HG03095 (cell line): ENCODE results near the gene SEC14L6.

Experiments used
- ATAC-seq: cut with Tn5 transposase; IDR thresholded peaks from one replicate; pipeline ENCODE4 v1.9.1; 2021; ENCODE audit warnings: moderate library complexity; ENCODE audit not compliant: unreplicated experiment

The SEC14L6 gene

DNA sequence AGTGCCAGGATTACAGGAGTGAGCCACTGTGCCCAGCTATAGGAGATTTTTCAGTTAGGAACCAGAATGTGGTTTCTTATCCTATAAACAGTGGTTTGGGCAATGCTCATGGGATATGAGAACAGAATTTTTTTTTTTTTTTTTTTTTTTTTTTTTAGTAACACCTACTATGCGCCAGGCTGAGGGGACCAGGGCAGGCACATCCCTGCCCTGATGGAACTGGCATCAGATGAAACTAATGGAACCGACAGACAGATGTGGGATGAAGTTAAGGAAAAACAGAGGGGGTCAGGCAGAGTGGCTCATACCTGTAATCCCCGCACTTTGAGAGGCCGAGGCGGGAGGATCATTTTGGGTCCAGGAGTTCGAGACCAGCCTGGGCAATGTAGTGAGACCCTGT is 45.9 kb downstream of the SEC14L6 start:
- ATAC-seq, result no peak

DNA sequence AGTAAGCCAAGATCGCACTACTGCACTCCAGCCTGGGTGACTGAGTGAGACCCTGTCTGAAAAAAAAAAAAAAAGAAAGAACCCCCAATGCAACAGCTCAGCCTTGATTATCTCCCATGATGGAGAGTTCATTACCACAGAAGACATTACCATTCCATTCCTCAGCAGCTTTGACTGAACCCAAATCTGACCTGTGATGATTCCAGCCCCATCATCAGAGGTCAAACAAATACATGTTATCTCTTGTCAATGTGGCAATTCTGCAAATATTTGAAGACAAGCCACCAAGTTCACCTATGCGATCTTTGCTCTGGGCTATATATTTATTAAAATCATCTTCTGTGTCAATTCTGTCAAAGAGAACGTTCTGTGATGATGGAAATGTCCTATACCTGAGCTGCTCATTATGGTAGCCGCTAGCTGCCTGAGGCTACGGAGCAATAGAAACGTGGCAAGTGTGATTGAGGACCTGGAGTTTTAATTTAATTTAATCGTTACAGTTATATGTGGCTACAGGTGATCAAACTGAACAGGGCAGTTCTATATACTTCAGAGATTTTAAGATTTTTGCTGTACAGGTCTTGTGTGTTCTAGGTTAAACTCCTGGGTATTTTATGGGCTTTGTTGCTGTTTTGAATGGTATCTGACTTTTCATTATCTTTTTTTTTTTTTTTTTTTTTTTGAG is 48.9 kb downstream of the SEC14L6 start:
- ATAC-seq, result no peak

DNA sequence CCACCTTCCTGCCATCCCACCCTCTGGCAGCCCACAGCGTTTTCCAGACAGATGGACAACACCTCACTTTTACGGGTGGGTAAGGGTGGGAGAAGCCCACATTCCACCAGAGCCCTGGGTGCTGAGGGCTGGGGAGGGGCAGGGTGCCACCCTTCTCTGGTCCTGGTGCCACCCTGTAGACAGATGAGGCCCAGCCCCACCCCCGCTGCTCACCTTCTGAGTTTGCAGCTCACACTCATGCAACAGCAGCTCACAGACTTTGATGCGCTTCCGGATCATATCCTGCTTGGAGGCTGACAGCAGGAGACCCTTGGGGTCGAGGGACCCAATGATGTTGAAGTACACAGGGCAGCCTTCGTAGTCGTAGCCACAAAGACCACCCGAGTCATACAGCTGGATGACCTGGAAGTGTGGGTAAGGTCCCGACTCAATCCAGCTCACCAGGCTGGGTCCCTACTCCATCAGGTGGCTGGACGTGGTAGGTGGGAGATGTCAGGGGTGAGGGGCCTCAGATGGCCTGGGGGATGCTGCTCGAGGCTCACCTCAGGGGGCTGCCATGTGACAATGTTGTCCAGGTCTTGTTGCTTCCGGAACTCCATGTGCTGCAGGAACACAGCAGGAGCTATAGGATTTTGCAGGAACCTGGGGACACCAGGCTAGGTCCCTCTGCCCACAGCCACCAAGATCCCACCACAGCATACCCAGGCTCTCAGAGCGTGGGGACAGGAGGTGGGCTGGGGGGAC is 51.3 kb downstream of the SEC14L6 start:
- no peak for ATAC-seq

DNA sequence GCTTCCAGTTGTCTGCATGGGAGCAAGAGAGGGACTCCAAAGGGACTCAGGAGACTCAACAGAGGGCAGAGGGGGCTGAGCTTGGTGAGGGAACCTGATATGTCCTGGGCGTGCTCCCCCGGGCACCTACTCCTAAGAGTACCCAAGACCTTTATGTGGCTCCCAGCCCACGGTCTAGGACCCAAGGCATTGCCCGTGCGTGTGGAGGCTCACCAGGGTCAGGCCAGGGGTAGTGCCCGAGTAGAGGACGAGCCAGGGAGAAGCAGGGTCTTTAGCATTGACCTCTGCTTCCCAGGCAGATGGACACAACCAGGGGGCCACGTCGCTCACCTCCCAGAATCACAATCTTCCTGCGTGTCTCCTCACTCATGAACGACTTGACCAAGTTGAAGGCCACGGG is 54.4 kb downstream of the SEC14L6 start:
- no peak for ATAC-seq

DNA sequence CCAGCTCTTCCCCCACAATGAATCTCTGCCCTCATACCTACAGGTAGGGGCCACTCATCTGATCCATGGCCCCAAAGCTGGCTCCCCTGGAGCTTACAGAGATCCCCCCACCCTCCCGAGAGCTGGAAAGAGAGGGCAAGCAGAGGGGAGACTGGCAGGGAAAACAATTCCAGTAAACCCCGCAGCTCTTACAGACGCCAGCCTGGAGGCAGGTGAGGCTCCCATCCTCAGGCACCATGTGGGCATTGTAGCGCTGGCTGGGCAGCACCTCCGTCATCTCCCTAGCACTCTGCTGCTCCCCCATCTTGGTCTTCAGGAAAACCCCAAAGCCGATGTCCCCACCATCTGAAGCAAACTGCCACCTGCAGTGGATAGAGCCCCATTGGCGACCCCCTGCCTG is 55.2 kb downstream of the SEC14L6 start:
- no peak for ATAC-seq

DNA sequence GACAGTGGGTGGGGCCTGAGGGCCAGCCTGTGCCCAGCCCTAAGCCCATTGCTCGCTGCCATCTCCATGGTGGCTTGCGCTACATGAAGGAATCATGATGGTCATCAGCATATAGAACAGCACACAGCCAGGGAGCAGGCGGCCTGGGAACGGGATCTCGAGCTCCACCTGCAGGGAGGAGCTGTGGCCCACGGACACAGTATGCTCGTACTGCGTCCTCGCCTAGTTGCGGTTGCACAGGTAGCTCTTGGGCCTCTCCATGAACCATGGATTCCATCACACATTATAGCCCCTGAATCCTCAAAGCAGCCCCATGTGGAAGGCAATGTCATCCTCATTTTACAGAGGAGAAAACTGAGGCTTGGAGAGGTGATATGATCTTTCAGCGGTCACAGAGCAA is 56.1 kb downstream of the SEC14L6 start:
- no peak for ATAC-seq

DNA sequence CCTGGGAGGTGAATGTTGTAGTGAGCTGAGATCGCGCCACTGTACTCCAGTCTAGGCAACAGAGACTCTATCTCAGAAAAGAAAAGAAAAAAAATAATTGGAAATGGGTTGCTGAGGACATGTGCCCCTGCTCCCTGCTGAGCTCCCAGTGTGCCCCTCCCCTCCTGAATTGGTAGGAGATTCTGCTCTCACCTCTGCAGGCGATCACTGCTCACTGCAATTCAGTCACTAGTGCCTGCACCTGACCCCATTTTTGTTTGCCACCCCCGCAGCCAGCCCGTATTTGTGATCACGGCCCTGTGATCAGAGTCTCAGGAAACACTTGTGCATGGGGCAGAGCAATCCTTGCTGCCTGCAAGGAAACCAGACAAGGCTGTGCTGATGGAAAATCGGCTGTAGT is 58.4 kb downstream of the SEC14L6 start:
- no peak for ATAC-seq

DNA sequence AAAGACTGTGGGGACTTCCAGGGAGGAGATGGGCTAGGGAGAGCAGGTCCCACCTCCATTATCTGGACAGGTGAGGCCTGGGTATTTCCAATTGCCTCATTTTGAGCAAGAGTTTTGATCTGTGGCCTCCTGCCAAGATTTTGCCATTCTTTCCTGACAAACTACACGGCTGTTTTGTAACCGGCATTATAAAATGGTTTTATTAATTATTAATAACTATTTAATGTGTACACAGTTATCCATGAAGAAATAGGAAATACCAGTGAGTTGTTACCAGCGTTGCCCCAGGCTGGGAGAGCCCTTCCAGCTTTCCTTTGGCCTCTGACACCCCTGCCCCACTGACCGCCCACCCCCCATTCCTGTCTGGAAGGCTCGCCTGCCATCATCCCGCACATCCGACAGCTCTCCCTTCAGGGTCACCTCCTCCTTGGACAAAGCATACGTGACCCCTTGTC is 59.9 kb downstream of the SEC14L6 start:
- no peak for ATAC-seq

DNA sequence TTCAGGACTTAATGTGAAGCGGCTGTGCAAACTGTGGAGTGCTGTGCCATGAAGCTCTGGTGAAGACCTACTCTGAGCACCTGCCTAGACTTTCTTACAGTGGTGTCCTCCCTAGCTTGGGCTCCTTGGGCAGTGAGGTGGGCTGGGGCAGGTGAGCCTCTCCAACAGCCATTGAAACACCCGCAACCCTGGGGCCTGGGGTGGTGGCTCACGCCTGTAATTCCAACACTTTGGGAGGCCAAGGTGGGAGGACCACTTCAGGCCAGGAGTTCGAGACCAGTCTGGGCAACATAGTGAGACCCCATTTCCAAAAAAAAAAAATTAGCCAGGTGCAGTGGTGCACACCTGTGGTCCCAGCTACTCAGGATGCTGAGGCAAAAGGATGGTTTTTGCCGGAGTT is 60.4 kb downstream of the SEC14L6 start:
- no peak for ATAC-seq

DNA sequence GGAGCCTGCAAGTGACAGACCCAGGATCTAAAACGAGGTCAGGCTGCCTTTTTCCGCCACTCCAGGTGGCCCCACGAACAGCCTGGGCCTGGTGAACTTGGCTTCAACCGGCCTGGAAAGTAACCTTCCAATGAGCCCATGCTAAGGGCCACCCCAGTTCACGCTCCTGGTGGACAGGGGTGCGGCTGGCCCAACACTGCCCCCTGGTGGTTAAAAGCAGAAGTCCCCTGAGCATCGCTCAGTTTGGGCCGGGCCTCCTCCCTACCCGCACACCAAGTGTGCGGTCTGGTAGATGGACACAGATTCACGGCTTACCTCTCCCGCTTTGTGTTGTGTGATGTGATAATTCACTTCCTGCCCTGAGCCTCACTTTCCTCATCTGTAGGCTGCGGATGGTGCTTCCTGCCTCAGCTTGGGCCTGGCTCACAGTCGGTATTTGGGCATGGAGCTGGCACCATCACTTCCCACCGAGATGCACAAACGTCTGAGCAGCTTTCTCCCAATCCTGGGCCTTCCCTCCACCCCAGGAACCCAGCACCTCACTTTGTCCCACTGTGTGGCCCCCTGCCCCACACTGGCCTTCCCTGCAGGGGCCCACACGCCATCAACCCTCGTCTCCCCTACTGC is 61.1 kb downstream of the SEC14L6 start:
- no peak for ATAC-seq

DNA sequence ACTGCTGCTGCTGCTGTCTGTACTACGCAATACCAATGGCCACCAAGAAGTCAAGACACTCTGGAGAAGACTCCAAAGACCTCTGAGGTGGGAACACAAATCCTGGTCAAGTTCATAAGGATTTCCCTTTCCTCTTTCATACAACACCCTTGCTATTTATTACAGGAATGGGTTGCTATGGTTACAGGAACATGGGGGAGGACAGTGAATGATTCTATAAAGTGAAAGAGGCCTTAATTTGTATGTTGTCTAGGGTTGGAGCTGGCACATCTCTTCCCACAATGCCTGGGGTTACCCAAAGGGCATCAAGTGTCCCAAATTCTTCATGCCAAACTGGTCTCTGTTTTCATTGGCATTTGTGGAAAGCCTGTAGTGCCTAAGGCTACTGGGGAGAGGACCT is 63.4 kb downstream of the SEC14L6 start:
- no peak for ATAC-seq

DNA sequence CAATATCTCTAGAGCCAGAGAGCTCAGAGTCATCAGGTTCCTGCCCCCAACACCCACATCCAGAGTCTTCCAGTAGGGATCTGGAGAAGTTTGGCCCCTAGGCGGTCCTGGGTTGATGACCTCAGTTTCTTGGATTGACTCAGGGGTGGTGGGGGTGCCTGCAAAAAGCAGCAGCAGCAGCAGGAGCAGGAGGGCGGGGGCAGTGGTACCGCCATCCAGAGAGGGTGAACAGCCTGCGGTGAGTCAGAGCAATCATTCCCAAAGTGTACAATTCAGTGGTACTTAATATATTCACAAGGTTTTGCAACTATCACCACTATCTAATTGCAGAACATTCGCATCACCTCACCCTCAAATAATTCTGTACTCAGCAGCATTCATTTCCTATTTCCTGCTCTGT is 64.8 kb downstream of the SEC14L6 start:
- ATAC-seq, result no peak

DNA sequence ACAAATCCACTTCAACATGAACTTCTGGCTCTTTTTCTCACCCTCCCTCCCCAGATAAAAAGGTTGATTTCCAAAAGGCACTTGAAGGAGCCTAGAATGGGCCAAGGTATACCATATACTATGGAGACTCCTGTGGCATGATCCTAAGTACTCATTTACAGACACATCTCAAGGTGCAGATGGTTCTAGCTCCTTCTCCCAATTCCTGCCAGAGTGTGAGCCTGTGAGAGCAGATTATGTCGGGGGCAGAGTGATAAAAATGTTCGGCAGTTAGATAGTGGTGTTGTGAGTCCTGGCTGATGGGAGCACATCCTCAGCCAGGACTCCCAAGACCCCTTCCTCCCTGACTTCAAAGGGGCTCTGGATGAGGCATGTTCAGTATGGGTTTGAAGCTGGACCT is 66.6 kb downstream of the SEC14L6 start:
- ATAC-seq, result no peak

DNA sequence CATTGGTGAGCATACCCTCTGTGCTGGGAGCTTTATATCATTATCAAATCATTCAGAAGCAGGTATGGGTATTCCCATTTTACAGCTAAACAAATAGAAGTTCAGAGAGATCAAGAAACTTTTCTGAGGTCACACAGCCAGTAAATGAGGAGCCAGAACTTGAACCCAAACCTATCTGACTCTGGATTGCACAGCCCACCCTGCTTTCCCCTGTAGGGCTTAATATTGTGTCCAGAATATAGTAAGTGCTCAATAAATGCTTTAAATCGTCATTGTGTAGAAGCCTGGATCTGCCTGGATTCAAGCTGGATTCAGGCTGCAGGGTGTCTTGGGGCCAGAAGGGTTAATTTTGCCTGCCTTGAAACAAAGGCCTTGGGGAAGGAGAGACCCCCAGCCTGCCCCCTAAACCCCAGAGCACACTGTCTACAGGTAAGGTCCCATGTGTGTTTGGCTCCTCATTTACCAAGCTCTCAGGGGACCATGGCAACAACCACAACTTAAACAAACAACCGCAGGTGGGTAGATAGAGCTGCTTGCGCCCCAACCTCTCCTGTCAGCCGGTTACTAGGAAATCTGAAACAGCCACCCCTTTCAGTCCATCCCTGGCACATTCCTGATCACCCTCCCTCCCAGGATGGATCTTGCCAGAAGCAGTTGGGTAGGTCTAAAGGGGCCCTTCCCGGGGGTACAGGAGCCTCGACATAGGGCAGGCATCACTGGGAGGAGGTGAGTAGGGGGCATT is 71.7 kb downstream of the SEC14L6 start:
- ATAC-seq, result no peak

DNA sequence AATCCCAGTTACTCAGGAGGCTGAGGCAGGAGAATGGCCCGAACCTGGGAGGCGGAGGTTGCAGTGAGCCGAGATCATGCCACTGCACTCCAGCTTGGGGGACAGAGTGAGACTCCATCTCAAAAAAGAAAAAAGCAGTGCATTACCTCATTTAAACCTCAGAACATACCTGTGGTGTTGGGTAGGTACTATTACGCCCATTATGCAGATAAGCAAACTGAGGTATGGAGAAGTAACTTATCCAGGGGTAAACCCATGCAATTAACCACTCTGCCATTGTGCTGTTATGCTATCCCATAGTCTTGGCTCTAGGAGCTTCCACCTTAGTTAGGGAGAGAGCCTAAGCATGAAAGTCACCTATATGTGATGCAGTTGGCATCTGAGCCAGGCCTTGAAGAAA is 72.4 kb downstream of the SEC14L6 start:
- ATAC-seq, result no peak

DNA sequence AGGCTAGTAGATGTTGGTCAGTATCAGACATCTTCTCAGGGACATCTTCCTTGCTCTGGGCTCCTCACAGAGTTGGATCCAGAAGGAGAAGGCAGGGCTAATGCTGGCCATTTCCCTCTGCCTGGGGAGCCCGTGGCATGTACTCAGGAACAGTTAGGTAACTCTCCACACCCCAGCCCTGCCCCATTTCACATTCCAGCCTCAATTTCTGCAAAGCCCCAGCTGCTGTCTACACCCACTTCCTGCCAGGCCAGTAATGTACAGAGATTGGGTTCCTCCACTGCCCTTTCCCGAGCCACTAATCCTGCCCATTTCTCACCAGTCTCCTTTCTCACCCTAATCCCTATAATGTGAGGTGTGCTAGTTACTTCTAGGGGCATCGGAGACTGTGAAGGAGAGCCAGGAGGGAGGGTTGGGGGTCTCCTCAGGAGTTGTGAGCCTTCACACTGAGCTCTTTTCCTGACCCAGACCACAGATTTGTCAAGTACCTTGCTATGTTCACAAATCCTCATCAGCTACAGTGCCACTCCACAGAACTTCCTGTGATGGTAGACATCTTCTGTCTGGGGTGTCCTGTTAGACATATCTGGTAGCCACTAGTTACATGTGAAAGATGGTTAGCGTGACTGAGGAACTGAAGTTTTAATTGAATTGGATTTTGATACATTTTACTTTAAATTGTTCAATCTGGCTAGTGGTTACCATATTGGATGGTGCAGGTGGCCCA is 73.4 kb downstream of the SEC14L6 start:
- ATAC-seq, result no peak
